HEK293 (cell line): Measurements from ENCODE around the gene SYNC.

Source experiments
- CTCF ChIA-PET: fragments of 350-600 bp; formaldehyde crosslinking; extraction: SDS; loops from one replicate; lab custom pipeline; 2021; ENCODE audit warnings: antibody characterized with exemption; lab: Yijun Ruan, JAX
- POLR2A ChIA-PET: fragments of 300-600 bp; formaldehyde crosslinking; extraction: SDS; loops from one replicate; lab custom pipeline; 2020; ENCODE audit warnings: antibody characterized with exemption, inconsistent platforms; lab: Yijun Ruan, JAX
- H3K27ac ChIP-seq: fragments of 200-500 bp; sonication (Bioruptor generic); 2 replicates; pipeline ENCODE4 v1.5.1; 2014; ENCODE audit warnings: low read depth, low read length, control low read depth, inconsistent platforms; ENCODE audit errors: extremely low read depth
- H3K36me3 ChIP-seq, 2 experiments: fragments of 200-500 bp in 1 of 2; sonication (Bioruptor generic) in 1 of 2; 1 replicate in 1 of 2; 2 replicates in 1 of 2; pipeline ENCODE4 v1.5.1; 2014 to 2017; ENCODE audit warnings: inconsistent platforms in 2 of 2, low read length in 2 of 2; ENCODE audit not compliant: control insufficient read depth in 2 of 2, insufficient read depth in 1 of 2
- H3K4me1 ChIP-seq: fragments of 200-500 bp; sonication (Bioruptor generic); 2 replicates; pipeline ENCODE4 v1.5.1; 2014; ENCODE audit warnings: mild to moderate bottlenecking, low read length, inconsistent platforms; ENCODE audit not compliant: control insufficient read depth, insufficient read depth
- H3K4me3 ChIP-seq: 2 replicates; pipeline ENCODE4 v1.5.1; 2011; ENCODE audit warnings: low read depth, mild to moderate bottlenecking, control low read depth, low read length, moderate library complexity
- H3K9me3 ChIP-seq: fragments of 200-500 bp; sonication (Bioruptor generic); 2 replicates; pipeline ENCODE4 v1.5.1; 2014; ENCODE audit warnings: low read depth, low read length, inconsistent platforms; ENCODE audit not compliant: control insufficient read depth, insufficient read depth
- GLIS2 ChIP-seq: fragments of 450-650 bp; formaldehyde crosslinking; IDR thresholded peaks from 2 replicates; pipeline ENCODE4 v1.5.1; 2016; ENCODE audit warnings: missing biosample characterization, missing genetic modification characterization
- HOXA7 ChIP-seq: sonication (generic); formaldehyde crosslinking; IDR thresholded peaks from 2 replicates; pipeline ENCODE4 v1.8.1; 2022; ENCODE audit warnings: missing genetic modification reagents, borderline replicate concordance
- MYNN ChIP-seq: fragments of 450-650 bp; formaldehyde crosslinking; IDR thresholded peaks from 2 replicates; pipeline ENCODE4 v1.5.1; 2016; ENCODE audit warnings: missing biosample characterization, missing genetic modification characterization, borderline replicate concordance
- TRIM28 ChIP-seq: IDR thresholded peaks from 2 replicates; pipeline ENCODE4 v1.6.1; 2011; ENCODE audit warnings: low read length, control low read depth, borderline replicate concordance
- YY1 ChIP-seq: fragments of 450-650 bp; formaldehyde crosslinking; IDR thresholded peaks from 2 replicates; pipeline ENCODE4 v1.5.1; 2018; ENCODE audit warnings: missing biosample characterization, missing genetic modification characterization
- ZBTB20 ChIP-seq: fragments of 450-650 bp; formaldehyde crosslinking; IDR thresholded peaks from 2 replicates; pipeline ENCODE4 v1.5.1; 2016; ENCODE audit warnings: missing biosample characterization, missing genetic modification characterization
- ZEB2 ChIP-seq: fragments of 450-650 bp; formaldehyde crosslinking; IDR thresholded peaks from 2 replicates; pipeline ENCODE4 v1.5.1; 2016; ENCODE audit warnings: missing biosample characterization, missing genetic modification characterization
- ZFP41 ChIP-seq: fragments of 450-650 bp; formaldehyde crosslinking; IDR thresholded peaks from 2 replicates; pipeline ENCODE4 v1.5.1; 2016; ENCODE audit warnings: missing biosample characterization, missing genetic modification characterization, borderline replicate concordance
- ZNF10 ChIP-seq: fragments of 450-650 bp; formaldehyde crosslinking; IDR thresholded peaks from 2 replicates; pipeline ENCODE4 v1.5.1; 2017; ENCODE audit warnings: missing biosample characterization, missing genetic modification characterization
- ZNF114 ChIP-seq: fragments of 450-650 bp; formaldehyde crosslinking; IDR thresholded peaks from 2 replicates; pipeline ENCODE4 v1.5.0; 2017; ENCODE audit warnings: missing biosample characterization, missing genetic modification characterization
- ZNF174 ChIP-seq: fragments of 450-650 bp; formaldehyde crosslinking; IDR thresholded peaks from 2 replicates; pipeline ENCODE4 v1.5.0; 2017; ENCODE audit warnings: missing biosample characterization, mild to moderate bottlenecking, missing genetic modification characterization
- ZNF239 ChIP-seq: fragments of 450-650 bp; formaldehyde crosslinking; IDR thresholded peaks from 2 replicates; pipeline ENCODE4 v1.5.1; 2016; ENCODE audit warnings: missing biosample characterization, missing genetic modification characterization
- ZNF341 ChIP-seq: fragments of 450-650 bp; formaldehyde crosslinking; IDR thresholded peaks from 2 replicates; pipeline ENCODE4; 2016; ENCODE audit warnings: low read depth, missing biosample characterization, missing genetic modification characterization
- ZNF585B ChIP-seq: fragments of 450-650 bp; formaldehyde crosslinking; IDR thresholded peaks from 2 replicates; pipeline ENCODE4 v1.5.1; 2016; ENCODE audit warnings: missing biosample characterization, missing genetic modification characterization
- ZNF626 ChIP-seq: fragments of 450-650 bp; sonication (Bioruptor Pico); formaldehyde crosslinking; IDR thresholded peaks from 2 replicates; pipeline ENCODE4 v1.5.1; 2018; ENCODE audit warnings: missing biosample characterization, missing genetic modification characterization, inconsistent platforms
- ZNF76 ChIP-seq: fragments of 450-650 bp; formaldehyde crosslinking; IDR thresholded peaks from 2 replicates; pipeline ENCODE4; 2016; ENCODE audit warnings: low read depth, missing biosample characterization, missing genetic modification characterization, borderline replicate concordance
- ZSCAN30 ChIP-seq: fragments of 450-650 bp; IDR thresholded peaks from 2 replicates; pipeline ENCODE4 v1.5.1; 2018; ENCODE audit warnings: missing biosample characterization, mild to moderate bottlenecking, missing genetic modification characterization, moderate library complexity
- TF ChIP-seq, protein P1 (sequence below): fragments of 450-650 bp; formaldehyde crosslinking; IDR thresholded peaks from 2 replicates; pipeline ENCODE4 v1.5.1; 2016; ENCODE audit warnings: missing biosample characterization, missing genetic modification characterization
- TF ChIP-seq, protein P2 (sequence below): fragments of 450-650 bp; formaldehyde crosslinking; IDR thresholded peaks from 2 replicates; pipeline ENCODE4 v1.5.1; 2016; ENCODE audit warnings: missing biosample characterization, missing genetic modification characterization
- TF ChIP-seq, protein P3 (sequence below): fragments of 450-650 bp; formaldehyde crosslinking; IDR thresholded peaks from 2 replicates; pipeline ENCODE4 v1.5.1; 2016; ENCODE audit warnings: missing biosample characterization, missing genetic modification characterization
- TF ChIP-seq, protein P4 (sequence below): fragments of 450-650 bp; formaldehyde crosslinking; IDR thresholded peaks from 2 replicates; pipeline ENCODE4 v1.5.1; 2017; ENCODE audit warnings: missing biosample characterization, mild to moderate bottlenecking, missing genetic modification characterization, moderate library complexity
- TF ChIP-seq, protein P5 (sequence below): fragments of 450-650 bp; formaldehyde crosslinking; IDR thresholded peaks from 2 replicates; pipeline ENCODE4 v1.5.0; 2017; ENCODE audit warnings: missing biosample characterization, missing genetic modification characterization, borderline replicate concordance
- TF ChIP-seq, protein P6 (sequence below): fragments of 450-650 bp; formaldehyde crosslinking; IDR thresholded peaks from 2 replicates; pipeline ENCODE4 v1.5.1; 2016; ENCODE audit warnings: missing biosample characterization, missing genetic modification characterization

The SYNC gene

DNA sequence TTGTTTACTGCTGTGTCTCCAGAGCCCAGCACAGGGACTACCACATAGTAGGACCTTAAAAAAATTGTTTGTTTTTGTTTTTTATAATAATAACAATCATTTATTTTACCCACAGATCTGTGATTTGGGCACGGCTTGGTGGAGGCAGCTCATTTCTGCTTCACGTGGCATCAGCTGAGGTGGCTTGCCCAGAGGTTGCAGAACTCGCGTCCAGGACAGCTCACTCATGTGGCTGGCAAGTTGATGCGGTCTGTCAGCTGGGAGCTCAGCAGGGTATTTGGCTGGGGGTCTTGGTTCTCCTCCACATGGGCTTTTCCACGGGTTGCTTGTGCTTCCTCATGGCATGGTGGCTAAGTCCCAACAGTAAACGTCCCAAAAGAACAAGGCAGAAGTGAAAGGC, 2.9 kb upstream of the SYNC start (continued):
- TF ChIP-seq, protein P1, sequence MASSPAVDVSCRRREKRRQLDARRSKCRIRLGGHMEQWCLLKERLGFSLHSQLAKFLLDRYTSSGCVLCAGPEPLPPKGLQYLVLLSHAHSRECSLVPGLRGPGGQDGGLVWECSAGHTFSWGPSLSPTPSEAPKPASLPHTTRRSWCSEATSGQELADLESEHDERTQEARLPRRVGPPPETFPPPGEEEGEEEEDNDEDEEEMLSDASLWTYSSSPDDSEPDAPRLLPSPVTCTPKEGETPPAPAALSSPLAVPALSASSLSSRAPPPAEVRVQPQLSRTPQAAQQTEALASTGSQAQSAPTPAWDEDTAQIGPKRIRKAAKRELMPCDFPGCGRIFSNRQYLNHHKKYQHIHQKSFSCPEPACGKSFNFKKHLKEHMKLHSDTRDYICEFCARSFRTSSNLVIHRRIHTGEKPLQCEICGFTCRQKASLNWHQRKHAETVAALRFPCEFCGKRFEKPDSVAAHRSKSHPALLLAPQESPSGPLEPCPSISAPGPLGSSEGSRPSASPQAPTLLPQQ (tag by site-specific recombination): no peak

DNA sequence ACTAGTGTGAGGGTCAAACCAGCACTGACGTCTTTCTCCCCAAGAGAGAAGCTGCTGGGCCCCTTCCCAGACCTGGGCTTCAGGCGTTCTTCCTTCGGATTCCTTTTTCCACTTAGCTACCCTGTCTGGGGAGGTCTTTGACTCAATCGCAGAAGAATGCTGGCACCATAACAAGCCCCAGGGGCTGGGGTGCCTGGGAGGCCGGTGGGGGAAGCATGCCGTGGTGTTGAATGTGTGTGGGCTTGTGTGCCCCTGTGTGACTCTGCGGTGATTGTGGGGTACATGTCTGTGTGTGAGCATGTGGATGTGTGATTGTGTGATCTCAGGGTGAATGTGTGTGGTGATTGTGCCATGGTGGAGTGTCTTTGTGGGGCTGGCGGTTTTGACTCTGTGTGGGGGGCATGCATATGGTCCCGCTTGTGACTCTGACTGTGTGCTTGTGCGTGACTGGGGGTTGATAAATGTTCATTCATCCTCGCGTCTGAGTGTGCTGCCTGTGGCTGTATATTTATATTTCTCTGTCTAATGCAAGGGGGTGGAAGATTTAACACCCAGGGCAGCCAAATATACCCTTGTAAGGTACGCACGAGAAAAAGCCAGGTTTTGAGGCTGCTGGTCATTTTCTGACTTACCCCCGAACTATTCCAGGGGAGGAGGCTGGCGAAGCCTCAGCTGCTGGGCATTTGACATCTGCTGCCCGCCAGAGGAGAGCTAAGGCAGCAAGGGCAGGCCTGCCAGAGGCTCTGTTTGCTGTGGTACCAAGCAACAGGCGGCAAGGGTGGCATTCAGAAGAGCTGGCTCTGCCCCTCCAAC, 1.1 kb upstream of the SYNC start:
- POLR2A ChIA-PET: interaction anchor here (0.5 to 1.7 kb wide), 5 partner anchors 8 to 117 kb away, joined by 3 to 8 read pairs (median 3); partner anchors contain the start of gene RBBP4
- H3K4me1 ChIP-seq: peaks cover 7% of the 10 kb centered on the region
- no peak overlapping the region for H3K27ac ChIP-seq
- no peaks in the 10 kb centered on the region for H3K36me3 ChIP-seq
- peak overlapping the region; percentile 41 for H3K4me3 ChIP-seq
- CTCF ChIA-PET: interaction anchor here (0.6 to 1.6 kb wide), 3 partner anchors 9 to 14 kb away, joined by 4 to 12 read pairs (median 5); no protein-coding TSS in a partner anchor
- H3K9me3 ChIP-seq: no peaks in the 10 kb centered on the region
- TF ChIP-seq, protein P2, sequence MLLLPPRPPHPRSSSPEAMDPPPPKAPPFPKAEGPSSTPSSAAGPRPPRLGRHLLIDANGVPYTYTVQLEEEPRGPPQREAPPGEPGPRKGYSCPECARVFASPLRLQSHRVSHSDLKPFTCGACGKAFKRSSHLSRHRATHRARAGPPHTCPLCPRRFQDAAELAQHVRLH (tag by site-specific recombination): no peak
- TF ChIP-seq GLIS2 (tag by site-specific recombination) (peak; percentile 44), YY1 (tag by site-specific recombination) (no peak), ZBTB20 (peak; percentile 30; the same call in 1 of the 2 replicates), ZEB2 (tag by site-specific recombination) (no peak), ZNF174 (no peak), ZNF114 (no peak), HOXA7 (CRISPR knock-in tag) (no peak), MYNN (tag by site-specific recombination) (no peak), ZNF10 (tag by site-specific recombination) (no peak), ZNF626 (no peak), TRIM28 (no peak), ZNF341 (tag by site-specific recombination) (no peak), ZNF76 (no peak), ZNF239 (no peak), ZFP41 (tag by site-specific recombination) (no peak), ZSCAN30 (no peak), ZNF585B (tag by site-specific recombination) (no peak)
- TF ChIP-seq, protein P3, sequence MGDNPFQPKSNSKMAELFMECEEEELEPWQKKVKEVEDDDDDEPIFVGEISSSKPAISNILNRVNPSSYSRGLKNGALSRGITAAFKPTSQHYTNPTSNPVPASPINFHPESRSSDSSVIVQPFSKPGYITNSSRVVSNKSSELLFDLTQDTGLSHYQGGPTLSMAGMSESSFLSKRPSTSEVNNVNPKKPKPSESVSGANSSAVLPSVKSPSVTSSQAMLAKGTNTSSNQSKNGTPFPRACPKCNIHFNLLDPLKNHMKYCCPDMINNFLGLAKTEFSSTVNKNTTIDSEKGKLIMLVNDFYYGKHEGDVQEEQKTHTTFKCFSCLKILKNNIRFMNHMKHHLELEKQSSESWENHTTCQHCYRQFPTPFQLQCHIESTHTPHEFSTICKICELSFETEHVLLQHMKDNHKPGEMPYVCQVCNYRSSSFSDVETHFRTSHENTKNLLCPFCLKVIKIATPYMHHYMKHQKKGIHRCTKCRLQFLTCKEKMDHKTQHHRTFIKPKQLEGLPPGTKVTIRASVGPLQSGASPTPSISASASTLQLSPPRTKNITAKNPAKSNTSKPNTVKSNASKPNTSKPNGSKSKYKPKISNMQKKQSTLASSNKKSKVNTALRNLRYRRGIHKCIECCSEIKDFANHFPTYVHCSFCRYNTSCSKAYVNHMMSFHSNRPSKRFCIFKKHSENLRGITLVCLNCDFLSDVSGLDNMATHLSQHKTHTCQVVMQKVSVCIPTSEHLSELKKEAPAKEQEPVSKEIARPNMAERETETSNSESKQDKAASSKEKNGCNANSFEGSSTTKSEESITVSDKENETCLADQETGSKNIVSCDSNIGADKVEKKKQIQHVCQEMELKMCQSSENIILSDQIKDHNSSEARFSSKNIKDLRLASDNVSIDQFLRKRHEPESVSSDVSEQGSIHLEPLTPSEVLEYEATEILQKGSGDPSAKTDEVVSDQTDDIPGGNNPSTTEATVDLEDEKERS (tag by site-specific recombination): no peak
- TF ChIP-seq, protein P4, sequence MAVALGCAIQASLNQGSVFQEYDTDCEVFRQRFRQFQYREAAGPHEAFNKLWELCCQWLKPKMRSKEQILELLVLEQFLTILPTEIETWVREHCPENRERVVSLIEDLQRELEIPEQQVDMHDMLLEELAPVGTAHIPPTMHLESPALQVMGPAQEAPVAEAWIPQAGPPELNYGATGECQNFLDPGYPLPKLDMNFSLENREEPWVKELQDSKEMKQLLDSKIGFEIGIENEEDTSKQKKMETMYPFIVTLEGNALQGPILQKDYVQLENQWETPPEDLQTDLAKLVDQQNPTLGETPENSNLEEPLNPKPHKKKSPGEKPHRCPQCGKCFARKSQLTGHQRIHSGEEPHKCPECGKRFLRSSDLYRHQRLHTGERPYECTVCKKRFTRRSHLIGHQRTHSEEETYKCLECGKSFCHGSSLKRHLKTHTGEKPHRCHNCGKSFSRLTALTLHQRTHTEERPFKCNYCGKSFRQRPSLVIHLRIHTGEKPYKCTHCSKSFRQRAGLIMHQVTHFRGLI (tag by site-specific recombination): no peak
- TF ChIP-seq, protein P5, sequence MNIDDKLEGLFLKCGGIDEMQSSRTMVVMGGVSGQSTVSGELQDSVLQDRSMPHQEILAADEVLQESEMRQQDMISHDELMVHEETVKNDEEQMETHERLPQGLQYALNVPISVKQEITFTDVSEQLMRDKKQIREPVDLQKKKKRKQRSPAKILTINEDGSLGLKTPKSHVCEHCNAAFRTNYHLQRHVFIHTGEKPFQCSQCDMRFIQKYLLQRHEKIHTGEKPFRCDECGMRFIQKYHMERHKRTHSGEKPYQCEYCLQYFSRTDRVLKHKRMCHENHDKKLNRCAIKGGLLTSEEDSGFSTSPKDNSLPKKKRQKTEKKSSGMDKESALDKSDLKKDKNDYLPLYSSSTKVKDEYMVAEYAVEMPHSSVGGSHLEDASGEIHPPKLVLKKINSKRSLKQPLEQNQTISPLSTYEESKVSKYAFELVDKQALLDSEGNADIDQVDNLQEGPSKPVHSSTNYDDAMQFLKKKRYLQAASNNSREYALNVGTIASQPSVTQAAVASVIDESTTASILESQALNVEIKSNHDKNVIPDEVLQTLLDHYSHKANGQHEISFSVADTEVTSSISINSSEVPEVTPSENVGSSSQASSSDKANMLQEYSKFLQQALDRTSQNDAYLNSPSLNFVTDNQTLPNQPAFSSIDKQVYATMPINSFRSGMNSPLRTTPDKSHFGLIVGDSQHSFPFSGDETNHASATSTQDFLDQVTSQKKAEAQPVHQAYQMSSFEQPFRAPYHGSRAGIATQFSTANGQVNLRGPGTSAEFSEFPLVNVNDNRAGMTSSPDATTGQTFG (tag by site-specific recombination): no peak
- TF ChIP-seq, protein P6, sequence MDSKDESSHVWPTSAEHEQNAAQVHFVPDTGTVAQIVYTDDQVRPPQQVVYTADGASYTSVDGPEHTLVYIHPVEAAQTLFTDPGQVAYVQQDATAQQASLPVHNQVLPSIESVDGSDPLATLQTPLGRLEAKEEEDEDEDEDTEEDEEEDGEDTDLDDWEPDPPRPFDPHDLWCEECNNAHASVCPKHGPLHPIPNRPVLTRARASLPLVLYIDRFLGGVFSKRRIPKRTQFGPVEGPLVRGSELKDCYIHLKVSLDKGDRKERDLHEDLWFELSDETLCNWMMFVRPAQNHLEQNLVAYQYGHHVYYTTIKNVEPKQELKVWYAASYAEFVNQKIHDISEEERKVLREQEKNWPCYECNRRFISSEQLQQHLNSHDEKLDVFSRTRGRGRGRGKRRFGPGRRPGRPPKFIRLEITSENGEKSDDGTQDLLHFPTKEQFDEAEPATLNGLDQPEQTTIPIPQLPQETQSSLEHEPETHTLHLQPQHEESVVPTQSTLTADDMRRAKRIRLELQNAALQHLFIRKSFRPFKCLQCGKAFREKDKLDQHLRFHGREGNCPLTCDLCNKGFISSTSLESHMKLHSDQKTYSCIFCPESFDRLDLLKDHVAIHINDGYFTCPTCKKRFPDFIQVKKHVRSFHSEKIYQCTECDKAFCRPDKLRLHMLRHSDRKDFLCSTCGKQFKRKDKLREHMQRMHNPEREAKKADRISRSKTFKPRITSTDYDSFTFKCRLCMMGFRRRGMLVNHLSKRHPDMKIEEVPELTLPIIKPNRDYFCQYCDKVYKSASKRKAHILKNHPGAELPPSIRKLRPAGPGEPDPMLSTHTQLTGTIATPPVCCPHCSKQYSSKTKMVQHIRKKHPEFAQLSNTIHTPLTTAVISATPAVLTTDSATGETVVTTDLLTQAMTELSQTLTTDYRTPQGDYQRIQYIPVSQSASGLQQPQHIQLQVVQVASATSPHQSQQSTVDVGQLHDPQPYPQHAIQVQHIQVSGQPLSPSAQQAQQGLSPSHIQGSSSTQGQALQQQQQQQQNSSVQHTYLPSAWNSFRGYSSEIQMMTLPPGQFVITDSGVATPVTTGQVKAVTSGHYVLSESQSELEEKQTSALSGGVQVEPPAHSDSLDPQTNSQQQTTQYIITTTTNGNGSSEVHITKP (tag by site-specific recombination): no peak
